Measurements from ENCODE around the gene UBE3B. TPM values are rescaled to one million over a fixed set of nuclear protein-coding genes. Genes with fewer than 3 reads are reported as not detected.

UBE3B gene
- total RNA-seq, 1 donor from 2014 or later = 34.4 TPM

DNA sequence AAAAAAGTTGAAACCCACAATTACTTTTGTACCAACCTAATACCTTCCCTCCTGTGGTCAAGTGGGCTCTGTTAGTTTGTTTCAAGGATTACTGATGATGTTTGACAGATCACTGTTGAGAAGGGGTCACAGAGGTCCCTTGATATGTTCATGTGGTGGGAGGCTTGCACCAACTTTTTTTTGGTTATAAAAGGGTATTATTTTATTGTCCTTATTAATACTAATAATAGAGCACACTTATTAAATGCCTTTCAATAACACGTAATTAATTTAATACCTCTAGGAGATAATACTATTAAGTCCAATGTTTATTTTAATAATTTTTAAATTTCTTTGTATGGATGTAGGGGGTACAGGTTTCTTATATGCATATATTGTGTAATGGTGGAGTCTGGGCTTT is 4.4 kb downstream of the UBE3B start:
- H3K9ac ChIP-seq (ENCODE audit: low read length) = no peak overlapping the region
- FAIRE-seq = no peak
- no peak overlapping the region for H3K4me3 ChIP-seq (ENCODE audit: insufficient read depth, low read depth, low read length)

DNA sequence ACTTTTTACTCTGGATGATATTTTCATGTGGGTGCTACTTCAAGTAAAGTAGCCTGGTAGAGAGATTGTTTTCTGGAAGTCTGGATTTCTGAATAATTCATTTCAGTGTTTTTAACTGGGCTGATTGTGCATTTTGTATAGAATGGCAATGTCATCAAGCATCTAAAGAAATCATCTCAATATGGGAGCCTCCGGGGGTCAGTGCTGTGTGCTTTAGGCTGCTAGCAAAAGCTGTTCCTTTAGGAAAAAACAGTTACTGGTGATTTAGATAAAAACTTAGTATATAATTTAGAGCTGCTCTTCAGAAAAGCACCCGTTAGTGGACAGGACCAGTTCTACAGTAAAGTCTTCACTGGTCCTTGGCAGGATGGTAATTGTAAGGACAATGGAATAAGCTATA is 5.1 kb downstream of the UBE3B start:
- no peaks in the 10 kb centered on the region for H3K9me3 ChIP-seq (ENCODE audit: insufficient read depth, low read depth, low read length)
- no peak overlapping the region for H3K9ac ChIP-seq (ENCODE audit: low read length)
- peaks cover 14% of the 10 kb centered on the region for H3K36me3 ChIP-seq (ENCODE audit: insufficient read depth, low read length)
- TF ChIP-seq CTCF (IDR thresholded peaks at IDR 0.05; ENCODE audit: insufficient read depth, low read depth, low read length) = no peak
- no peak for TF ChIP-seq EZH2 (IDR thresholded peaks at IDR 0.05; ENCODE audit: insufficient read depth, low read length)
- peaks cover 31% of the 10 kb centered on the region for H3K79me2 ChIP-seq (ENCODE audit: insufficient read depth, low read length)
- H3K27me3 ChIP-seq (ENCODE audit: insufficient read depth, low read length) = no peaks in the 10 kb centered on the region
- Mint-ChIP-seq H3K27me3 (ENCODE audit: low read depth, unreplicated experiment) (no peaks in the 10 kb centered on the region), H3K4me1 (ENCODE audit: low read depth, unreplicated experiment) (peaks cover 11% of the 10 kb centered on the region), H3K27ac (ENCODE audit: unreplicated experiment) (no peak overlapping the region), H3K36me3 (ENCODE audit: low read depth, unreplicated experiment) (peaks cover 4% of the 10 kb centered on the region), H3K9me3 (ENCODE audit: unreplicated experiment) (no peaks in the 10 kb centered on the region), H3K4me3 (ENCODE audit: unreplicated experiment) (no peak overlapping the region)
- peaks cover 7% of the 10 kb centered on the region for H3K4me1 ChIP-seq (ENCODE audit: insufficient read depth, low read length)
- DNase-seq (ENCODE audit: low read depth) = no peak
- H2AFZ ChIP-seq (ENCODE audit: low read depth, low read length) = no peak overlapping the region
- H3K4me3 ChIP-seq (ENCODE audit: insufficient read depth, low read depth, low read length) = no peak overlapping the region
- no peak for FAIRE-seq
- no peak overlapping the region for H3K27ac ChIP-seq (ENCODE audit: low read depth, low read length)
- H3K4me2 ChIP-seq (ENCODE audit: low read length) = no peak overlapping the region
- no peaks in the 10 kb centered on the region for H4K20me1 ChIP-seq (ENCODE audit: insufficient read depth, low read length)

More for the DNA sequence above, 4.4 kb downstream of the UBE3B start:
- Mint-ChIP-seq H3K9me3 (ENCODE audit: unreplicated experiment) (no peaks in the 10 kb centered on the region), H3K27ac (ENCODE audit: unreplicated experiment) (no peak overlapping the region), H3K36me3 (ENCODE audit: low read depth, unreplicated experiment) (peaks cover under 1% of the 10 kb centered on the region), H3K4me1 (ENCODE audit: low read depth, unreplicated experiment) (peaks cover 11% of the 10 kb centered on the region), H3K4me3 (ENCODE audit: unreplicated experiment) (no peak overlapping the region), H3K27me3 (ENCODE audit: low read depth, unreplicated experiment) (no peaks in the 10 kb centered on the region)
- H3K4me2 ChIP-seq (ENCODE audit: low read length) = no peak overlapping the region
- TF ChIP-seq EZH2 (IDR thresholded peaks at IDR 0.05; ENCODE audit: insufficient read depth, low read length) = no peak
- no peak for TF ChIP-seq CTCF (IDR thresholded peaks at IDR 0.05; ENCODE audit: insufficient read depth, low read depth, low read length)
- no peaks in the 10 kb centered on the region for H3K9me3 ChIP-seq (ENCODE audit: insufficient read depth, low read depth, low read length)
- no peak for DNase-seq (ENCODE audit: low read depth)
- peaks cover 13% of the 10 kb centered on the region for H3K36me3 ChIP-seq (ENCODE audit: insufficient read depth, low read length)
- H2AFZ ChIP-seq (ENCODE audit: low read depth, low read length) = no peak overlapping the region
- H4K20me1 ChIP-seq (ENCODE audit: insufficient read depth, low read length) = no peaks in the 10 kb centered on the region
- peaks cover 7% of the 10 kb centered on the region for H3K4me1 ChIP-seq (ENCODE audit: insufficient read depth, low read length)
- no peaks in the 10 kb centered on the region for H3K27me3 ChIP-seq (ENCODE audit: insufficient read depth, low read length)
- no peak overlapping the region for H3K27ac ChIP-seq (ENCODE audit: low read depth, low read length)
- H3K79me2 ChIP-seq (ENCODE audit: insufficient read depth, low read length) = peaks cover 37% of the 10 kb centered on the region

DNA sequence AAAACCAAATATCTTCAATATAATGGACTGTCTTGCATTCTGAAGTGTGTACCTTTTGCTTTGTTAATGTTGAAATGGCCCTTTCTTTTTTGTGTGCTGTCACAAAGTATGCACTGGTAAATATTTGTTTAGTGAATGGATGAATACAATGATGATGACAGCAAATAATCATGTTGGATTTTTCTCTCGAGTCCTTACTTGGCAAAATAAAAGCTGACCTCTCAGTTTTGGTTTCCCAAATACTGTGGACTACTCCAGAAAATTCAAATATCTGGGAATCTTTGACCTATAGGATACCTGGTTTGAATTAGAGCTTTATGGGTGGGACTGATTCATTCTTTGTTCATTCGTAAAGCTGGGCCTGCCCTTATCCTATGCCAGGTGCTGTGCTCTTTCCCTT is 5.5 kb downstream of the UBE3B start:
- Mint-ChIP-seq H3K9me3 (ENCODE audit: unreplicated experiment) (no peaks in the 10 kb centered on the region), H3K27me3 (ENCODE audit: low read depth, unreplicated experiment) (no peaks in the 10 kb centered on the region), H3K4me3 (ENCODE audit: unreplicated experiment) (no peak overlapping the region), H3K36me3 (ENCODE audit: low read depth, unreplicated experiment) (peaks cover 4% of the 10 kb centered on the region), H3K27ac (ENCODE audit: unreplicated experiment) (no peak overlapping the region), H3K4me1 (ENCODE audit: low read depth, unreplicated experiment) (peaks cover 11% of the 10 kb centered on the region)
- Histone ChIP-seq H4K20me1 (ENCODE audit: insufficient read depth, low read length) (no peaks in the 10 kb centered on the region), H3K9ac (ENCODE audit: low read length) (no peak overlapping the region), H3K4me1 (ENCODE audit: insufficient read depth, low read length) (peaks cover 7% of the 10 kb centered on the region), H3K79me2 (ENCODE audit: insufficient read depth, low read length) (peaks cover 27% of the 10 kb centered on the region), H3K4me3 (ENCODE audit: insufficient read depth, low read depth, low read length) (no peak overlapping the region), H3K27ac (ENCODE audit: low read depth, low read length) (no peak overlapping the region), H3K27me3 (ENCODE audit: insufficient read depth, low read length) (no peaks in the 10 kb centered on the region), H3K9me3 (ENCODE audit: insufficient read depth, low read depth, low read length) (no peaks in the 10 kb centered on the region), H2AFZ (ENCODE audit: low read depth, low read length) (no peak overlapping the region), H3K36me3 (ENCODE audit: insufficient read depth, low read length) (peaks cover 18% of the 10 kb centered on the region), H3K4me2 (ENCODE audit: low read length) (no peak overlapping the region)
- no peak for TF ChIP-seq CTCF (IDR thresholded peaks at IDR 0.05; ENCODE audit: insufficient read depth, low read depth, low read length)
- no peak for TF ChIP-seq EZH2 (IDR thresholded peaks at IDR 0.05; ENCODE audit: insufficient read depth, low read length)
- FAIRE-seq (no peak), DNase-seq (ENCODE audit: low read depth) (no peak)
